AG10803 (cell line): ENCODE measurements around the gene ZNF687.

Source experiments
- DNase-seq: peaks from one replicate; pipeline ENCODE4 v3.0.0; 2010; ENCODE audit warnings: low read depth
- H3K4me3 ChIP-seq: 2 replicates; pipeline ENCODE4 v1.5.1; 2011; ENCODE audit warnings: mild to moderate bottlenecking, low read length, control low read depth
- TF ChIP-seq, protein P1 (sequence below): conservative IDR thresholded peaks from 2 replicates; pipeline ENCODE4 v1.5.1; 2011; ENCODE audit warnings: mild to moderate bottlenecking, low read length, control low read depth, inconsistent platforms

The ZNF687 gene

DNA sequence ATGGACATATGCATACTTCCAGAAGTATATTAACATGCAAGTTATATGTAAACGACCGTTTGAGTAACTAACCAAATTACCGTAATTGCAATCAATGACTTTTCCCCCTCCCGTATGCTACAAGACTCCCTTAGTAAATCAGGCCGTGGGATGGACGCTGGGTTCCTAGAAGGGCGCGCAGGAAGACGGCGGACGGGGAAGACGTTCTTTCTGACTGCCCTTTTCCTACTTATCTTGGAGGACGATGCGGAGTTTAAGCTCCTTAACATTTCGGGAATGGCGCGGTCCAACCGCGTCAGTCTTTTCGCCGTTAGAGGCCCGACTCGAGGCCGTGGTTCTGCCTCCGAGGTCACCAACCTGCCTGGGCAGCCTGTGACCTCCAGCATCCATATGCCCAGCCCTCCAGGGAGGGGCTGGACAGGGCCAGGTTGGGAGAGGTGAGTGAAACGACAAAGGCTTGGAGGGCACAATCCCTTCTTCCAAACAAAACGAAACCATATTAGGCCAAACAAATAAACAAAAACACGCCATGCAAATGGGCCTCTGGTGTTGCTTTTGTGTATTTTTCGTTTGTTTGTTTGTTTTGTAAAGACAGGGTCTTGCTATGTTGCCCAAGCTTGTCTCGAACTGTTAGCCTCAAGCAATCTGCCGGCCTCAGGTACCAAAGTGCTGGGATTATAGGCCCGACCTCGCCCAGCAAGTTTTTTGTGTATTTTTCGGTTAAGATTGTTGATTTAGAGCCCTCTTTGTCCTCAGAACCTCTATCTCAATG lies 46.0 kb downstream of the ZNF687 start:
- peak; percentile 18 for DNase-seq
- peak overlapping the region; percentile 64 for H3K4me3 ChIP-seq
- TF ChIP-seq, protein P1, sequence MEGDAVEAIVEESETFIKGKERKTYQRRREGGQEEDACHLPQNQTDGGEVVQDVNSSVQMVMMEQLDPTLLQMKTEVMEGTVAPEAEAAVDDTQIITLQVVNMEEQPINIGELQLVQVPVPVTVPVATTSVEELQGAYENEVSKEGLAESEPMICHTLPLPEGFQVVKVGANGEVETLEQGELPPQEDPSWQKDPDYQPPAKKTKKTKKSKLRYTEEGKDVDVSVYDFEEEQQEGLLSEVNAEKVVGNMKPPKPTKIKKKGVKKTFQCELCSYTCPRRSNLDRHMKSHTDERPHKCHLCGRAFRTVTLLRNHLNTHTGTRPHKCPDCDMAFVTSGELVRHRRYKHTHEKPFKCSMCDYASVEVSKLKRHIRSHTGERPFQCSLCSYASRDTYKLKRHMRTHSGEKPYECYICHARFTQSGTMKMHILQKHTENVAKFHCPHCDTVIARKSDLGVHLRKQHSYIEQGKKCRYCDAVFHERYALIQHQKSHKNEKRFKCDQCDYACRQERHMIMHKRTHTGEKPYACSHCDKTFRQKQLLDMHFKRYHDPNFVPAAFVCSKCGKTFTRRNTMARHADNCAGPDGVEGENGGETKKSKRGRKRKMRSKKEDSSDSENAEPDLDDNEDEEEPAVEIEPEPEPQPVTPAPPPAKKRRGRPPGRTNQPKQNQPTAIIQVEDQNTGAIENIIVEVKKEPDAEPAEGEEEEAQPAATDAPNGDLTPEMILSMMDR, result no peak

DNA sequence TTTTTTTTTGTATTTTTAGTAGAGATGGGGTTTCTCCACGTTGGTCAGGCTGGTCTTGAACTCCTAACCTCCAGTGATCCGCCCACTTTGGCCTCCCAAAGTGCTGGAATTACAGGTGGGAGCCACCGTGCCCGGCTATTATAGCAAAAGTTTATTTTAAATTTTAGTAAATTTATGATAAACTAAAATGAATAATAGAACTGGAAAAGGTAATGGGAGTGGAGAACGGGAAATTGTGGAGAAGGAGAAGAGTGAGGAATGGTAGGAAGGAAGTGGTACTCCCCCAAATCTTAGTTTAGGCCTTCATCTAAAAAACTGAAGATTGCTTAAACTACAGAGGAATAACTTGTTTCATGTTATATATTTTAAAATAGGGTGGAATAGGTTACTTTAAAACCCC lies 52.7 kb downstream of the ZNF687 start:
- H3K4me3 ChIP-seq, result no peak overlapping the region
- TF ChIP-seq, protein P1, result no peak
- DNase-seq, result no peak

GRCh38 chr1:151336556-151336955 lies 54.5 kb downstream of the ZNF687 start:
- TF ChIP-seq, protein P1, result no peak
- DNase-seq, result no peak
- H3K4me3 ChIP-seq, result no peak overlapping the region

- TF ChIP-seq, protein P1, result peak; percentile 79
- DNase-seq, result peak; percentile 87
- H3K4me3 ChIP-seq, result no peak overlapping the region
Observed at GRCh38 chr1:151340870-151341754, 59.0 kb downstream of the ZNF687 start.
